ENCODE measurements around the gene ENTPD1.
"Not testable (repeated sequence)": the region's sequence is repeated elsewhere in the genome, so short reads cannot be mapped to it uniquely, and the experiment has no call there.

Gene ENTPD1

DNA sequence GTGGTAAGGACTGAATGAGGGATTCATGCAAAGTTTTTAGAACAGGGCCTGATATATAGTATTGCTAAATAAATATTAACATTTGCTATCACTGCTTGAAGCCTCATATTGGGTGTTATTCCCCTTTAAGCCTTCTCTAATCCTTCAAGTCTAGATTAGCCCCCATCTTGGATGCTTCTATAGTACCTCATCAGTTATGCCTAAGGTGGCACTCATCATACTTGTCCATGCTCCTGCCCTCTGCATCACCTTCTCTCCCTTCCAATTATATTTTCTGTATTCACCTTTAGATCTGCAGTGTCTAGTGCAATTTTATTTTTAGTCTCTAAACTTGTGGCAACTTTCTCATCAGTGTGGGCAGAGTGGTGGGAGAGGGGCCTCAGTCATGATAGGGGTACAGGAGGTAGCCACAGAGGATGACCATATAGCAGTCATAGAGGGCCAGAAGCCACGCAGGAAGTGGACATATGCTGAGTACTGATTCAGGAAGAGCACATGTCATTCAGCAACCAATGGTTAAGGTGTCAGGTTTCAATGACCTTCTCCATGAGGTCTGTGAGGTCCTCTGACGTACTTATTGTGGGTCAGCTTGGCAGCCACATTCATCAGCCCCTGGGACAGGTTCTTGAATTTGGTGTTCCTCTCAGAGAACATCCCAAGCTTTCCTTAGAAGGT, 2.5 kb downstream of the ENTPD1 start:
- no peak for DNase-seq (ENCODE audit: low read depth in 1 of 2, low spot score in 1 of 2)

DNA sequence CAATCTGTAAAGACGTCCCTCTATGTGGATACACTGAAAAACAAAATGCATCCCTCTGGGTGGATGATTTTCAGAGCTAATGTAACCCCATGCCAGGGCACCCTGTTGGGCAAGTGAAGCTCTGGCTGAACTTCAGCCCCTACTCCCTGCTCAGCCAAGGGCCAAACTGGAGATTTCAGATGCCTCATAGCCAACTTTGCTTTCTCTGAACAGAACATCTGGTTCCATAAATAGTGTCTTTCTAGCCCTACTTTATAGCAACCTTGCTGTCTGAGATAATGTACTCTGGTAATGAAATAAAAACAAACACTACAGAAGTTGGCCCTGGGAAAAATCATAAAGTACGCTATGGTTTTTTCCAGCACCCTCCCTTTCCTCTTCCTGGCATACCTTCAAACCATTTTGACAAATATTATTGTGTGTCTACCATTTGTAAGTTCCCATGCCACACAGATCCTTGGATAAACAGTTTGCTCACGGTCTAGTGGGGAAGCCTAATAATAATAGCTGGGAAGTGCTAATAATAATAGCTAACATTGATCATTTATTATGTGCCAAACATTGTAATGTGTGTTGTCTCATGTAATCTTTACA, 3.4 kb downstream of the ENTPD1 start:
- DNase-seq (ENCODE audit: low read depth in 1 of 2, low spot score in 1 of 2), result no peak

GRCh38 chr10:95761939-95762492, 6.1 kb downstream of the ENTPD1 start:
- no peak for DNase-seq (ENCODE audit: low read depth in 1 of 2, low spot score in 1 of 2)

DNA sequence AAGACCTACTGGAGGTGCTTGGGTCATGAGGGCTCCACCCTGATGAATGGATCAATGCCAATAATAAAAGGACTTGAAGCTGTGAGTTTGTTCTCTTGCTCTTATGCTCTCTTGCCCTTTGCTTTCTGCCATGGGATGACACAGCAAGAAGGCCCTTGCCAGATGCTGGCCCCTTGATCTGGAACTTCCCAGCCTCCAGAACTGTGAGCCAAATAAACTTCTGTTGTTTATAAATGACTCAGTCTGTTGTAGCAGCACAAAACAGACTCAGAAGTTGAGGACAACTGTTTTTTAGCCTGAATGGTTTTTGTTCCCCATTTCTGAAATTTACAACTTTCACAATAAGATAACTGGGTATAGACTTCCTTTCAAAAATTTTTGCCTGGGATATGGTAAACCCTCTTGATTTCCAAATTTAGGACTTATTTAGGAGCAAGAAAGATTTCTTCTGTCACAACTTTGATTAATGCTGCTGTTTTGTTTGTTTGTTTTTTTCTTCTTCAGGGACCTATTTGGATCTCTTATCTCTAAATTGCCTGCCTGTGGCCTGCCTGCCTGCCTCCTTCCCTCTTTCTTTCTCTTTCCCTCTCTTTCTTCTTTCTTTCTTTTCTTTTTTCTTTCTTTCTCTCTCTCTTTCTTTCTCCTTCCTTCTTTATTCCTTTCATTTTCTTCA, 12.1 kb downstream of the ENTPD1 start:
- no peak for DNase-seq (ENCODE audit: low read depth in 1 of 2, low spot score in 1 of 2)

DNA sequence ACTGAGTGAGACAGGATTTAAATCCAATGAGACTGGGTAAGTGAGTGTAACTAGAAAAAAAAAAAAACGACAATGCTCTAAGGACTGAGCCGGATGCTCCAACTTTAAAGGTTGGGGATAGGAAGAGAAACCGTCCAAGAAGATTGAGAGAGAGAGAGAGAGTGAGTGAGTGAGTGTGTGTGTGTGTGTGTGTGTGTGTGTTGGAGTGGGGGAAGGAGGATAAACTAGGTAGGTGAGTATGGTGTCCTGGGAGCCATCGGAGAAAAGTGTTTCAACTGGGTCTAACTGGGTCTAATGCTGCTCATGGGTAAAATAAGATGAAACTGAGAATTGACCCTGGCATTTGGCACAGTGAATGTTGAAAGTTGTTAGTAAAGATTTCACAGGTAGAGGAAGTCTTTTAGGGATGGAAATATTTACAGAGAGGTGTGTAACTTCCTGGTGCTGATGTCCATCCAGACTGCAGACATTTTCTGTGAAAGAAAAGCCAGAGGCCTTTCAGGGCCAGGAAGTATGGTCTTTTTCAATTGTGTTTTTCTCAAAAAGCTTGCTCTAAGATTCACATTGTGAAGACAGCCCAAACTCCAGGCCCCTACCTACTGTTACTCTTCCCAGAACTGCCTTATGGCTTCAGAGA, 14.2 kb downstream of the ENTPD1 start:
- no peak for DNase-seq (ENCODE audit: low read depth in 1 of 2, low spot score in 1 of 2)

DNA sequence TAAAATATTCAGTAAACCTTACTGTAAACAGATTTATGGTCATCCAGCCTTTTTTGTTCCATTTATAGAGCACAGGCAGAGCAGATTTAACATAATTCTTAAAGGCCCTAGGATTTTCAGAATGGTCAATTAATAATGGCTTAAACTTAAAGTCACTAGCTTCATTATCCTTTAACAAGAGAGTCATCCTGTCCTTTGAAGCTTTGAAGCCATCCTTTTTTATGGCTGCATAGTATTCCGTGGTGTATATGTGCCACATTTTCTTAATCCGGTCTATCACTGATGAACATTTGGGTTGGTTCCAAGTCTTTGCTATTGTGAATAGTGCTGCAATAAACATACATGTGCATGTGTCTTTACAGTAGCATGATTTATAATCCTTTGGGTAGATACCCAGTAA, 17.5 kb downstream of the ENTPD1 start:
- DNase-seq (ENCODE audit: low read depth in 1 of 2, low spot score in 1 of 2), result not testable (repeated sequence)

DNA sequence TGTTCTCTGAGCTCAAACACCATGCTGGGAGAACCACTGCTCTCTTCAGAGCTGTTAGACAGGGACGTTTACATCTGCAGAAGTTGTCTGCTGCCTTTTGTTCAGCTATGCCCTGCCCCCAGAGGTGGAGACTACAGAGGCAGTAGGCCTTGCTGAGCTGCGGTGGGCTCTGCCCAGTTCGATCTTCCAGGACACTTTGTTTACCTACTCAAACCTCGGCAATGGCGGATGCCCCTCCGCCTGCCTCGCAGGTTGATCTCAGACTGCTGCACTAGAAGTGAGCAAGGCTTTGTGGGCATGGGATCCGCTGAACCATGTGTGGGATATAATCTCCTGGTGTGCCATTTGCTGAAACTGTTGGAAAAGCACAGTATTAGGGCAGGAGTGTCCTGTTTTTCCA, 21.7 kb downstream of the ENTPD1 start:
- not testable (repeated sequence) for DNase-seq (ENCODE audit: low read depth in 1 of 2, low spot score in 1 of 2)

DNA sequence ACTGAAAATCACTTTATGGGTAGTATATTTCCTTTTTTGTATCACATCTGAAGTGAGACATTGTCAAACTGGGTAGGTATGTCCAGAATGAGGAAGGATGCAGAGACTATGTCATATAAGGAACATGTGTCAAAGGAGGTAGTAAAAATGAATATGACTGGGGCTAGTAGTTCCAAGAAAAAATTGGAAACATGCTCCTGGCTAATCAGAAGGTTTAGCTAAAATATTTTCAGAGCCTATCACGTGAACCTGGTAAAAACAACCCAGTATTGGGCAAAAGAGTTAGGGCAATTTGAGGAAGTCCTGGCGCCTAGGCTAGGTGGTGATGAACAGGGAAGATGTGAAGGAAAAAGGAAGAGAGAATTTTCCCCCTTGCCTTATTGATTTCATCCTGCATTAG, 26.4 kb downstream of the ENTPD1 start:
- no peak for DNase-seq (ENCODE audit: low read depth in 1 of 2, low spot score in 1 of 2)

DNA sequence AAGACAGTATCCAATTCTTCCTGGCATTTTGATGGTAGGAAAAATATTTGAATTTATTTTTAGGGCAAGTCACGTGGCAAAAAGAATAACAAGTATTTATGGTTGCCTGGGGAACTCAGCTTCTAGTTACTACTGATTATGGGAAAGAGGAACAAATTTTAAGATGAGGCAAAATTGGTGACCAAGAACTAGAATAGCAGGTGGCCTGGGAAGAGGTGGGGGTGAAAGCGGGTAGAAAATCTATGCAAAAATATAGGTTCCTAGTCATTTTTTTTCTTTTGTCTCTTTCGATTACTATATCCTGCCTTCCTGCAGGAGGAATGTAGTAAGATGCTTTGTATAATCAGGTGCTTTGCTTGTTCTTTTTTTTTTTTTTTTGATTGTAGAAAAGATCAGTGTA, 27.8 kb downstream of the ENTPD1 start:
- no peak for DNase-seq (ENCODE audit: low read depth in 1 of 2, low spot score in 1 of 2)

DNA sequence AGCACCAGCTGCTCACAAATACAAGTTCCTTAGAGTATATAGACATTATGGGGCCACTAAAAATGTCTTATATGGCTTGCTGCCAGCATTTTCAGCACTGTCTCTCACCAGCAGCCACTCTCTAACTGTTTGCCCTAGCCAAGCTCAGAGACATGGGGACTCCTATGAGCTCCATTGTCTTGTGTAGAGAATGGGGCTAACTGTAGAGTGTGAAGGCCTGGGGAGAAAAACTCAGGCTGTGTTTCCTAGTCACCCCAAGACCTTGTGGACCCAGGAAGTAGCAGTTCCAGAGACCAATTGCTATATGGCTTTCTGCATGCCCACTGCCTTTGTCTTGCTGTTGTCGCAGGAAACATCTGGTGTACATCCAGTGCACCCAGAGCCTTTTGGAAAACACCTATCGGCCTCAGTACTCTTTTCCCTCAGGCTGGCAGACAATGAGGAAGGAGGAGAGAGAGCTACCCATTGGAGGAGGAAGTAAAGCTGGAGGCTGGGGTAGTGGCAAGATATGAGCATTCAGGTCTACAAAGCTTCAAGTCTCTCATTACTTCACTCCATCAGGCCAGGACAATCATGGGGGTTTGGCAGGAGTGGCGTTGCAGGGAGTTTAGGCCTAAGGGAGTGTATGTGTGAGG, 28.4 kb downstream of the ENTPD1 start:
- DNase-seq (ENCODE audit: low read depth in 1 of 2, low spot score in 1 of 2), result no peak

- no peak for DNase-seq (ENCODE audit: low read depth in 1 of 2, low spot score in 1 of 2)
These were observed 29.4 kb downstream of the ENTPD1 start for GRCh38 chr10:95785317-95785716.

- no peak for DNase-seq (ENCODE audit: low read depth in 1 of 2, low spot score in 1 of 2)
These were observed 30.1 kb downstream of the ENTPD1 start for GRCh38 chr10:95785942-95786669.

GRCh38 chr10:95787447-95787846, 31.5 kb downstream of the ENTPD1 start:
- no peak for DNase-seq (ENCODE audit: low read depth in 1 of 2, low spot score in 1 of 2)

DNA sequence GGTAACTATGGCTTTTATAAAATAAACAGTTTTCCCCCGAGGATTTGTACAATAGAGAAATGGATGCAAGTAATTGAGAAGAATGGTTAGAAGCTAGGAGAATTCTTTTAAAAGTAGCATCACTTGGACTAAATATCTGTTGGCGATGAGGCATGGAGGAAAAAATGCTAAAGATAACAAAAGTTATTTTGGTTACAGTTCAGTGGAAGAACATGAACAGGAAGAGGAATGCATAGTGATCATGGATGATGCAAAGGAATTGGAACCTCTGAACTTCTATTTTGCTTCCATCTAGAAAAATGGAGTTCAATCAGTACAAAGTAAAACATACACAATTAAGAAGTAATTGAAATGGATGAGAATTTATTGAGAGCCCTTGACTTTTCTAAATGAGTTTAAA, 32.9 kb downstream of the ENTPD1 start:
- DNase-seq (ENCODE audit: low read depth in 1 of 2, low spot score in 1 of 2), result no peak

- no peak for DNase-seq (ENCODE audit: low read depth in 1 of 2, low spot score in 1 of 2)
These were observed 33.9 kb downstream of the ENTPD1 start for GRCh38 chr10:95789902-95790301.

GRCh38 chr10:95790982-95791381, 35.0 kb downstream of the ENTPD1 start:
- no peak for DNase-seq (ENCODE audit: low read depth in 1 of 2, low spot score in 1 of 2)

DNA sequence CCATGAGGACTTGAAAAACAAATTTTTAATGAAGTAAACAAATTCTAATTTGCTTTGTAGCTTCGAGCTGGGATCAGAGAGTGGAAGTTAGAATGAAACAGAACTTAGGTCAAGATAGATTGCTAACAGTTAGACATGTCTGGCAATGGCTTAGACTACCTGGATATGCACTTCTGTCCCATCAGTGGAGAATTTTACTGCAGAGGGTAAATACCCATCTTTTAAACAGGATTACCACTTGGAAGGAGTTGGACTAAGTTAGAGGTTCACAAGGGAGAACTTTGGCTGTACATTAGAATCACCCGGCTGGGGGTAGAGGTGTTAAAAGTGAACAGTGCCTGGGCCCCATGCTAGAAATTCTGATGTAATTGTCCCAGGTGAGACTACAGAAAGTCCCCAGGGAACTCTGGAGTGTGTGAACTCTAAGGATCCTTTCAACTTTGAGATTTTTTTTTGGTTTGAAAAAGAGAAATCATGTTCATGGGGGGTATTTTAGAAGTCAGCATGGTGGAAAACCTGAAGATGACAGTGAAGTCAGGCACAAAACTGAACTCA, 35.5 kb downstream of the ENTPD1 start:
- no peak for DNase-seq (ENCODE audit: low read depth in 1 of 2, low spot score in 1 of 2)

DNA sequence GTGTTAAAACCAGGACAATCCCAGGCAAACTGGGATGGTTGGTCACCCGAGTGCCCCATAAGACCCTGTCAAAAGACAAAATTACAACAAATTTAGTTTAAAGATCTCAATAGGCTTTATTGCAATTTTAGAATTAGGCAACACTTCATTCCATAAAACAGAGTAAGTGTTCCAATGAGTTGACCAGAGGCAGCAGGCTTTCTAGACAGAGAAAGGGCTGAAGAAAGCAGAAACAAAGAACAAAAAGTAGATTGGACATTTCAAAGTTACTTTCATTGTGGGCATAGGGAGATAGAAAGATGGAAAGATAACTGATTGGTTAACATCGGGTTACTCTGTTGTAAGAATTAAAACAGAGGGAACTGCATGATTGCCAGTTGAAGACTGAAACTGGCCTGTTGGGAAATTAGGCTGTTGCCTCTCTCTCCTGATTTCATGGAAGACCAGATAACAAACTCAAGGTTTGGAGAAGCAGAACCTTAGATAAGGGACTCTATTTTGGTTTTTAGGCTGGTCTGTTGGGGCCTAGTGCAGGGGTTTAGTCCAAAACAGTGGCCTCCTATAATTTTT, 36.3 kb downstream of the ENTPD1 start:
- no peak for DNase-seq (ENCODE audit: low read depth in 1 of 2, low spot score in 1 of 2)

DNA sequence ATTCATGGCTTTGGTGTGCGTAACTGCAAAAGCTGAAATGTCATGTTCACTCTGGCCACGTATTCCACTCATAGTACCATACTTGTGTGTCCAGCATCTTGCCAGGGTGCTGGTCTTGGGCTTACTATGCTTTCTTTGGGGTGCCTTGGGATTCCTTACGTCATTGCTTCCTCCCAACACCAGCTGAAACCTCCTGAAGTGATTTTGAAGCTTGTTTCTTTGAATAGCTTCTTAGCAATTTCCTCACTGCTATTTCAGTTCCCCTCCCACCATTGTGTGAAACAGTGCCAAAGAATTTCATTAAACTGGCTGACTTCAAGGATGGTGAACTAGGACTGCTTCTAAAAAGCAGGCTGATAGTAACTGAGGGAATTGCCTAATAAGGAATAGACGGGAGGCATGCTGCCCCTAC, 36.9 kb downstream of the ENTPD1 start:
- DNase-seq (ENCODE audit: low read depth in 1 of 2, low spot score in 1 of 2), result no peak

GRCh38 chr10:95793401-95794045, 37.6 kb downstream of the ENTPD1 start:
- DNase-seq (ENCODE audit: low read depth in 1 of 2, low spot score in 1 of 2), result no peak
